ENCODE results near the gene OR8G5.

DNA sequence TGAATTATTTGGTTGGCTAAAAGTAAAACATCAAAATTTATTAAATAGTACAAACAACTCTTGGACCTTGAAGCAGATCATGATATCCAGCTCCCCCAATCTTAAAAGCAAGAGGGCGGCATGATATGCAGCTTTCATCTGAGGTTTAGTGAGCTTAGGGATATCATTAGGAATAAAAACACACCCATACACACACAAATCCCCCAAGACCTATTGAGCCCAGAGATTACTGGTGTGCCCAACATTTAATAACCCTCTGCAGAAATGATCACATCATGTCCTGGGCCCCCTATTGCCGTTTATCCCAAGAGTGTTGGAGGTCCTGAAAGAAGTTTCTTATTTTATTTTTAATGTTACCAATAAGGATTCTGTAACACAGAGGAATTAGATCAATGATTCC, 57.7 kb downstream of the OR8G5 start, which contains the start of gene OR8D1:
- no peak for TF ChIP-seq FOXM1 (IDR thresholded peaks at IDR 0.05; ENCODE audit: borderline replicate concordance)
- no peak for TF ChIP-seq BHLHE40 (IDR thresholded peaks at IDR 0.05; ENCODE audit: borderline replicate concordance)
- no peak for TF ChIP-seq SP1 (IDR thresholded peaks at IDR 0.05)
- TF ChIP-seq, protein P1, sequence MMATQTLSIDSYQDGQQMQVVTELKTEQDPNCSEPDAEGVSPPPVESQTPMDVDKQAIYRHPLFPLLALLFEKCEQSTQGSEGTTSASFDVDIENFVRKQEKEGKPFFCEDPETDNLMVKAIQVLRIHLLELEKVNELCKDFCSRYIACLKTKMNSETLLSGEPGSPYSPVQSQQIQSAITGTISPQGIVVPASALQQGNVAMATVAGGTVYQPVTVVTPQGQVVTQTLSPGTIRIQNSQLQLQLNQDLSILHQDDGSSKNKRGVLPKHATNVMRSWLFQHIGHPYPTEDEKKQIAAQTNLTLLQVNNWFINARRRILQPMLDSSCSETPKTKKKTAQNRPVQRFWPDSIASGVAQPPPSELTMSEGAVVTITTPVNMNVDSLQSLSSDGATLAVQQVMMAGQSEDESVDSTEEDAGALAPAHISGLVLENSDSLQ (IDR thresholded peaks at IDR 0.05), result no peak
- TF ChIP-seq HDGF (IDR thresholded peaks at IDR 0.05; ENCODE audit: borderline replicate concordance), result no peak
- TF ChIP-seq FOXK2 (IDR thresholded peaks at IDR 0.05), result no peak
- no peak for TF ChIP-seq L3MBTL2 (conservative IDR thresholded peaks at IDR 0.05)
- TF ChIP-seq SUZ12 (IDR thresholded peaks at IDR 0.05), result no peak
- no peak for TF ChIP-seq ARNT (IDR thresholded peaks at IDR 0.05)
- TF ChIP-seq NFRKB (IDR thresholded peaks at IDR 0.05), result no peak
- no peak for TF ChIP-seq FOXA1 (IDR thresholded peaks at IDR 0.05)
- TF ChIP-seq TARDBP (IDR thresholded peaks at IDR 0.05), result no peak

Data from HEK293T (cell line).